Stimulated activated CD8-positive, alpha-beta memory T cell treated with anti-CD3 and anti-CD28 coated beads, Interleukin-4, amount 100 ng/mL, for 48 hours (primary cell): ENCODE data around the gene KIF17.

Source experiments
- DNase-seq: peaks from one replicate; pipeline ENCODE4 v3.0.0-alpha.2; 2020

KIF17 gene

GRCh38 chr1:20654104-20654690, 63.6 kb downstream of the KIF17 start:
- DNase-seq: no peak

- DNase-seq: no peak
Observed at GRCh38 chr1:20652300-20652699, 65.5 kb downstream of the KIF17 start.

GRCh38 chr1:20648946-20649345, 68.9 kb downstream of the KIF17 start:
- no peak for DNase-seq

DNA sequence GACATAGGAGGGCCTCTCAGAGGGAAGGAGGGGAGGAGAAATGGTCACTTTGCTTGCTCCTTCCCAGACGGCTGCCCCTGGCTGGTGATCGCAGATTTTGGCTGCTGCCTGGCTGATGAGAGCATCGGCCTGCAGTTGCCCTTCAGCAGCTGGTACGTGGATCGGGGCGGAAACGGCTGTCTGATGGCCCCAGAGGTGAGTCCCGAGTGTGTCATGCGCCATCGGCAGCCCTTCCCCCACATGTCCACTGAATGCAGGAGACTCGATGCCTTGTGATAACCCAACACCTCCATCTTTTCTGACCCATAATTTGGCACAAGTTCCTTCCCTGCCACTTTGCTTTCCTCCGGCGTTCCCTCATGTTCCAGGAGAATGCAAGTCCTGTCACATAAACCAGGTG, 69.4 kb downstream of the KIF17 start:
- DNase-seq: no peak

DNA sequence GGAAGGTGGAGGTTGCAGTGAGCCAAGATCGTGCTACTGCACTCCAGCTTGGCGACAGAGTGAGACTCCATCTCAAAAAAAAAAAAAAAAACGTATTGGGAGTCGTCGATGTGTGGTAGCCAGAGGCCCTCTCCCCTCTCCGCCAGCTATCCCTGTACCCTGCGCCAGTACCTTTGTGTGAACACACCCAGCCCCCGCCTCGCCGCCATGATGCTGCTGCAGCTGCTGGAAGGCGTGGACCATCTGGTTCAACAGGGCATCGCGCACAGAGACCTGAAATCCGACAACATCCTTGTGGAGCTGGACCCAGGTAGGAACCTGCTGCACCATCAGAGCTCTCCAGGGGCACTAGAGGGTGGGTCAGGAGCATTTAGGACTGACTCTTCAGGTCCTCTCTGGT, 72.4 kb downstream of the KIF17 start:
- DNase-seq: no peak

DNA sequence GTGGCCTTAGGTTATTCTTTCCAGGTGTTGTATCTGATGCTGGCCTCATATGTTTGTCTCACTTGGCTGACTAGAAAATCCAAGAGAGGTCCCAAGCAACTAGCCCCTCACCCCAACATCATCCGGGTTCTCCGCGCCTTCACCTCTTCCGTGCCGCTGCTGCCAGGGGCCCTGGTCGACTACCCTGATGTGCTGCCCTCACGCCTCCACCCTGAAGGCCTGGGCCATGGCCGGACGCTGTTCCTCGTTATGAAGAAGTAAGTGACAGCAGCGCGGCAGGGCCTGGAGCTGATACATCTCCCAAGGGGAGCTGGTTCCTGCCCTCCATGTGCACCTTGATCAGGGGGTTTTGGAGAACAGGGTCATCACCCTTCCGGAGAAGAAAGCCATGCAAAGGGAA, 73.4 kb downstream of the KIF17 start:
- DNase-seq: no peak

DNA sequence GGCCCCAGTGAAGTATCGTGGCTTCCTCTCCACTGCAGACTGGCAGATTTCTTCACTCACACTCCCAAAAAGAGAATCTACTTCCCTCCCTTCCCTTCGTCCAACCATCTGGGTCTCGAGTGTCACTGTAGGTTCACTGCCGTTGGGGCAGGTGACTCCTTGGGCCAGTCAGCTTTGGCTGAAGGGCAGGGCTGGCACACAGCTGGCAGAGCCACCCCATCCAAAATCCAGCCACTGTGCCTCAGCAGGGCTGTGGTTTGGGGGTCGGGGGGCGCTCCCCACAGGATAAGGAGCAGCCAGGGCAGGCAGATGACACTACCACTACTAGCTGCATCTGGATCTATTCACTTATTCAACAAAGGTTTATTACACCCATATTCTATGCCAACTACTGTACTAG, 74.7 kb downstream of the KIF17 start:
- no peak for DNase-seq

DNA sequence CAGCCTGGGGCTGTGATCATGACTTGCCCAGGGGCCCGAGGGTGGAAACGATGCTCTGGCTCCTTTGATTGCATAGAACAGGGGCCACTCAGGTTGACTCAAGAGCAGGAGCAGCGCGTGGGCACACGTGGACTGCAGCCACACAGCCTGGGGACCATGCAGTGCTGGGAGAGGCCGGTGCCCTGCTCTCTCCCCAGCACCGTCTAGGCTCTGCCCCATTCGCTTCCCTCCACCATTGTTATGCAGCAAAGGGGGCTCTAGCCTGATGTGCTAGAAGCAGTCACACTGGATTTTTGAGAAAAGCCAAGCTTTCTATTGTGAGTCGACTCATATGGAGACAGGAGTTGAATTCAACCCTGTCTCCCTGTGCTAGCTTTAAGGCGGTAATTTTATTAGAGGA, 75.8 kb downstream of the KIF17 start:
- DNase-seq: no peak

- DNase-seq: peak; percentile 74
Observed at GRCh38 chr1:20640183-20640597, 77.6 kb downstream of the KIF17 start.

GRCh38 chr1:20636785-20637347, 80.9 kb downstream of the KIF17 start:
- DNase-seq: no peak

GRCh38 chr1:20634594-20635084, 83.2 kb downstream of the KIF17 start:
- DNase-seq: peak; percentile 34

DNA sequence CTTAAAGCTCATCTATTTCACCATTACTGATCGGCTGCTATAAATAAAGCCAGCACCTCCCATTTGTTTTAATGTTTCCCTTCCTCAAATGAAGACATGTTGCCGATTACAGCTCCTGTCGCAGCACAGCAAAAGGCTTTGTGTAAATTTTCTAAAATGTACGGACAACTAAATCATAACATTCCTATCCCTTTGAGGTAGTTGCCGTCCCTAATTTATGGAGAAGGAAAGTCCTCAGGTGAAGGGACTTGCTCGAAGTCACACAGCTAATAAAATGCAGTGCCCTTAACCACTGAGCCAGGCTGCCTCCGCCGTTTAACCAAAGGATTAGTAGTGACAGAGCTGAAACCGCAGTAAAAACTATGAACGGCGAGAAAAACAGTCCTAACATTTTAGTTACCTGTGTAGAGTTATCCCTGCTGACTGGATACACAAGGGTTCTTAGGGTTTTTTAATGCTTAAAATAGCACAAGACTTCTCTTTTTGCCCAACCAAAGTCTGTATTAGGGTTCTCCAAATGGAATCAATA, 83.7 kb downstream of the KIF17 start:
- peak; percentile 38 for DNase-seq

DNA sequence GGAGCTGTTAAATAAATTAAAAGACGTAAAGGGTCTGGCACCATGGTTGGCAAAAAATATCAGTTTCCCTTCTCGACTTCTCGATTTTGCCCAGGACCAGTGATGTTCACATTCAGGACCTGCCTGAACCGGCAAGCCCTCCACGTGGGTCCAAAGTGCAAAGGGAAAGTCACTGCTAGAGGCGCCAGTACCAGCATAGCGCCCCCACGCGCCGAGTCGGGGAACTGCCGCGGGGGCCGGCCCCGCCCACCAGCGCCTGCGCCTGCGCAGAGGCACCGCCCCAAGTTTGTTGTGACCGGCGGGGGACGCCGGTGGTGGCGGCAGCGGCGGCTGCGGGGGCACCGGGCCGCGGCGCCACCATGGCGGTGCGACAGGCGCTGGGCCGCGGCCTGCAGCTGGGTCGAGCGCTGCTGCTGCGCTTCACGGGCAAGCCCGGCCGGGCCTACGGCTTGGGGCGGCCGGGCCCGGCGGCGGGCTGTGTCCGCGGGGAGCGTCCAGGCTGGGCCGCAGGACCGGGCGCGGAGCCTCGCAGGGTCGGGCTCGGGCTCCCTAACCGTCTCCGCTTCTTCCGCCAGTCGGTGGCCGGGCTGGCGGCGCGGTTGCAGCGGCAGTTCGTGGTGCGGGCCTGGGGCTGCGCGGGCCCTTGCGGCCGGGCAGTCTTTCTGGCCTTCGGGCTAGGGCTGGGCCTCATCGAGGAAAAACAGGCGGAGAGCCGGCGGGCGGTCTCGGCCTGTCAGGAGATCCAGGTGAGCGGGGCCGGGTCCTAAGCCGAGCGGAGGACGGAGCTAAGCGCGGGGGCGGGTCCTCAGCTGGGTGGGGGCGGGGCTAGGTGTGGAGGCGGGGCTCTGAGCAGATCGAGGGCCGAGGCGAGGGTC, 84.4 kb downstream of the KIF17 start, which contains the start of gene PINK1:
Gene PINK1, plus strand, starts transcription at position 269 of the 875 bp plus-strand sequence. Its CDS starts 91 bp downstream, at position 360.
- DNase-seq: peak; percentile 93

- DNase-seq: no peak
Observed at GRCh38 chr1:20632386-20632785, 85.4 kb downstream of the KIF17 start.

GRCh38 chr1:20630729-20631128, 87.1 kb downstream of the KIF17 start:
- no peak for DNase-seq

- no peak for DNase-seq
Observed at GRCh38 chr1:20626524-20626923, 91.3 kb downstream of the KIF17 start.

GRCh38 chr1:20626098-20626427, 91.7 kb downstream of the KIF17 start:
- DNase-seq: no peak

- DNase-seq: no peak
Observed at GRCh38 chr1:20625176-20626097, 92.4 kb downstream of the KIF17 start.

- no peak for DNase-seq
Observed at GRCh38 chr1:20624709-20625108, 93.1 kb downstream of the KIF17 start.

DNA sequence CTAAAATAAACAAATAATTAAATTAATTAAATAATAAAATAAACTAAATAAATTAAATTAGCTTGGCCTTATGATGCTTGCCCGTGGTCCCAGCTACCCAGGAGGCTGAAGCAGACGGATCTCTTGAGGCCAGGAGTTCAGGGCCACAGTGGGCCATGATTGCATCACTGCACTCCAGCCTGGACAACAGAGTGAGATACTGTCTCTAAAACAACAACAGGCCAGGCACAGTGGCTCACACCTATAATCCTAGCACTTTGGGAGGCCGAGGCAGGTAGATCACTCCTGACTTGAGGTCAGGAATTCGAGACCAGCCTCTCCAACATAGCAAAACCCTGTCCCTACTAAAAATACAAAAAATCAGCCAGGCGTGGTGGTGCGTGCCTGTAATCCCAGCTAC, 96.8 kb downstream of the KIF17 start:
- DNase-seq: no peak

- DNase-seq: no peak
Observed at GRCh38 chr1:20619999-20620398, 97.8 kb downstream of the KIF17 start.

DNA sequence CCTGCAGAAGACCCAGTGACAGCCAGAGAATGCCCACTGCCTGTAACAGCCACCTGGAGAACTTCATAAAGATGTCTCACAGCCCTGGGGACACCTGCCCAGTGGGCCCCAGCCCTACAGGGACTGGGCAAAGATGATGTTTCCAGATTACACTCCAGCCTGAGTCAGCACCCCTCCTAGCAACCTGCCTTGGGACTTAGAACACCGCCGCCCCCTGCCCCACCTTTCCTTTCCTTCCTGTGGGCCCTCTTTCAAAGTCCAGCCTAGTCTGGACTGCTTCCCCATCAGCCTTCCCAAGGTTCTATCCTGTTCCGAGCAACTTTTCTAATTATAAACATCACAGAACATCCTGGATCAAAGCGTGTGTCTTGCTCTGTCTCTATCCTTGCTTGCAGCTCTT, 99.3 kb downstream of the KIF17 start:
- no peak for DNase-seq
